Immature natural killer cell (primary cell): Measurements from ENCODE around the gene SSB. TPM values are rescaled to one million over a fixed set of nuclear protein-coding genes. Genes with fewer than 3 reads are reported as not detected.
"Not testable (repeated sequence)": the region's sequence is repeated elsewhere in the genome, so short reads cannot be mapped to it uniquely, and the experiment has no call there.

Experiments used
- DNase-seq, 3 donors: peaks; one replicate each; pipeline ENCODE4 v3.0.0; 2022; ENCODE audit warnings: mixed read lengths in 1 of 3
- H3K27ac Mint-ChIP-seq, 6 donors: one replicate each; pipeline ENCODE4 v1.8.0; 2020; ENCODE audit warnings: mixed read lengths in 6 of 6, mild to moderate bottlenecking in 5 of 6, inconsistent platforms in 4 of 6, moderate library complexity in 3 of 6
- H3K27me3 Mint-ChIP-seq, 3 donors: one replicate each; pipeline ENCODE4 v1.8.0; 2020 to 2021; ENCODE audit warnings: low read depth in 3 of 3, mild to moderate bottlenecking in 3 of 3, mixed read lengths in 3 of 3, moderate library complexity in 3 of 3, inconsistent platforms in 1 of 3
- H3K36me3 Mint-ChIP-seq, 3 donors: one replicate each; pipeline ENCODE4 v1.8.0; 2020; ENCODE audit warnings: mixed read lengths in 3 of 3, inconsistent platforms in 2 of 3, mild to moderate bottlenecking in 2 of 3
- H3K4me1 Mint-ChIP-seq, 2 donors: one replicate each; pipeline ENCODE4 v1.8.0; 2020; ENCODE audit warnings: inconsistent platforms in 2 of 2, mild to moderate bottlenecking in 2 of 2, mixed read lengths in 2 of 2, moderate library complexity in 1 of 2
- H3K4me3 Mint-ChIP-seq, 5 donors: one replicate each; pipeline ENCODE4 v1.8.0; 2020; ENCODE audit warnings: mild to moderate bottlenecking in 5 of 5, mixed read lengths in 5 of 5, inconsistent platforms in 3 of 5, moderate library complexity in 3 of 5
- H3K9me3 Mint-ChIP-seq, 6 donors: one replicate each; pipeline ENCODE4 v1.8.0; 2020; ENCODE audit warnings: mild to moderate bottlenecking in 6 of 6, mixed read lengths in 6 of 6, inconsistent platforms in 4 of 6, moderate library complexity in 3 of 6
- polyA plus RNA-seq, 3 donors: library from polyadenylated mRNA; unstranded; fragments of 300-500 nt; fragmentation: Illumina TruSeq; gene quantifications; one replicate each; pipeline ENCODE4 v1.2.3, GENCODE V29; 2021

Gene SSB
- polyA plus RNA-seq, 3 donors from 2014 or later: 67.1 to 115 (median 73.1) TPM

DNA sequence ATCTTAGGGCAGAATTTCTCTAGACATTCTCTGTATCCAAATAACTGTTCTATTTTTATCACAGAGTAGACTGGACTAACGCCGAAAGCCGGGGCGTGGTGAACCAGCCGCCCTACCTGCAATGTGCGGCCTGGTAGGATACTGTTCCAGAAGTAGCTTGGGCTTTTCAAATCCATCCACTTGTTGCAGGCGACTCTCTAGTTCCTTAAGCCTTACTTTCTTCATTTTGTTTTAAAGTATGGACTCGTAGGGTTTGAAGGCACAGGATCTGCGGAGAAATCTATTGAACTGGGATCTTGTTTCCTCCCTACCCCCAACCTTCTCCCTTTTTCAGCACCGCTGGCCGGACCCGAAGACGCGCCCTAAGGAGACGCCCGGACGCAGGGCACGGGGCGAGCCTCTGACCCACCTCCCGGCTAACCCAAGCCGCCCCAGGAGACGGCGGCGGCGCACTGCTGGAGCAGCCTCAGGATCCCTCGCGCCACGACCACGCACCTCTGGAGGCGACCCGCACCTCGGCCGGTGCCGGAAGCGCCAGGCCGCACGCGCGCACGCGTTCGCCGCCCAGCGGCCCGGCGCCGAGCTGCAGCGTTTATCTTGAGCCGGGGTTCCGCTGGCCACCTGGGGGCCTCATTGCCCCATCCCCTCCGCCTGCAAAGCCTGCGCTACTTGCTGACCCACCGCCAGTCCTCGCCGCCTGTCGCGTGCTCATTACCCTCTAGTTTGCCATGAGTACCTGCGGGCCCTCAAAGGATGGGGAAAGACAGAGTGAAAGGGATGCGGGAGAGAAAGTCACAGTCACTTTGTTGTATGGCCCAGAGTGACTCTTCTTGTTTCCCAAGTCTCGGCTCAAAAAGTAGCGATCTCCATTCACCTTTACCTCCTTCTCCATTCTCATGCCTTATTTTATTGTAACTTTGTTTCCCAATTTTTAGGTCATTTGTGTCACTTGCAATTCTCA, 26.0 kb downstream of the SSB start, which contains the start of gene METTL5:
TSS of gene METTL5 (minus strand) at position 533 of the 961 bp plus-strand sequence. CDS start at position 225, 308 bp downstream.
- Mint-ChIP-seq H3K4me1 (peaks cover 53 to 84% of the 10 kb centered on the region in 2 donors), H3K36me3 (peaks cover 0 to 3% (median 3%) of the 10 kb centered on the region in 3 donors), H3K27ac (peak within 1 kb of the TSS; percentile 86 to 91 (median 90)), H3K4me3 (peak within 1 kb of the TSS; percentile 86 to 96 (median 94)), H3K27me3 (peaks cover 5 to 10% (median 10%) of the 10 kb centered on the region in 3 donors), H3K9me3 (peaks cover 0 to 1% (median 0%) of the 10 kb centered on the region in 6 donors)
- DNase-seq: peak; percentile 77 to 79 (median 77)

DNA sequence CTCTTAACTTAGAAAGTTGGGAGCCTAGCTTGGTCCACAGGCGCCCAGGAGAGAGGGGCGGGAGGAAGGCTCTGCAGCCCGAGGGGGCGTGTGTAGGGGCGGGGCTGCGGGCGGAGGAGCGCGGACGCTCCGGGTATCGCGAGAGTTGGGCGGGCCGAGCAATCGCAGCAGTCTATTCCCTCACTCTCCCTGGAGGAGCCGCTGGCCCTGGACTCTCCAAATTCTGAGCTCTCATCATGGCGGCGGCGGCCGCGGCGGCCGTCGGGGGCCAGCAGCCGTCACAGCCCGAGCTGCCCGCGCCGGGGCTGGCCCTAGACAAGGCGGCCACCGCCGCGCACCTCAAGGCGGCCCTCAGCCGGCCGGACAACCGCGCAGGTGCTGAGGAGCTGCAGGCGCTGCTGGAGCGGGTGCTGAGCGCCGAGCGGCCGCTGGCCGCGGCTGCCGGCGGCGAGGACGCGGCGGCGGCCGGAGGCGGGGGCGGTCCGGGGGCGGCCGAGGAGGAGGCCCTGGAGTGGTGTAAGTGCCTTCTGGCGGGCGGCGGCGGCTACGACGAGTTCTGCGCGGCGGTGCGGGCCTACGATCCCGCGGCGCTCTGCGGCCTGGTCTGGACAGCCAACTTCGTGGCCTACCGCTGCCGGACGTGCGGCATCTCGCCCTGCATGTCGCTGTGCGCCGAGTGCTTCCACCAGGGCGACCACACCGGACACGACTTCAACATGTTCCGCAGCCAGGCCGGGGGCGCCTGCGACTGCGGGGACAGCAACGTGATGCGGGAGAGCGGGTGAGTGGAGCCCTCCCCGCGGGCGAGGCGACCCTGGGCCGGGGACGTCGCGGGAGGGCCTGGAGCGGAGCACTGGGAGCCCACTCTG, 28.8 kb downstream of the SSB start, which contains the start of gene UBR3:
TSS of gene UBR3 (plus strand) at position 183 of the 869 bp plus-strand sequence. CDS start at position 237, 54 bp downstream.
- Mint-ChIP-seq H3K9me3 (peaks cover 0 to 1% (median 0%) of the 10 kb centered on the region in 6 donors), H3K27ac (peak within 1 kb of the TSS; percentile 69 to 96 (median 90)), H3K36me3 (no peaks in the 10 kb centered on the region), H3K27me3 (peaks cover 5 to 11% (median 10%) of the 10 kb centered on the region in 3 donors), H3K4me1 (peaks cover 55 to 77% of the 10 kb centered on the region in 2 donors), H3K4me3 (peak within 1 kb of the TSS; percentile 88 to 98 (median 94))
- peak; percentile 89 to 92 (median 91) for DNase-seq

DNA sequence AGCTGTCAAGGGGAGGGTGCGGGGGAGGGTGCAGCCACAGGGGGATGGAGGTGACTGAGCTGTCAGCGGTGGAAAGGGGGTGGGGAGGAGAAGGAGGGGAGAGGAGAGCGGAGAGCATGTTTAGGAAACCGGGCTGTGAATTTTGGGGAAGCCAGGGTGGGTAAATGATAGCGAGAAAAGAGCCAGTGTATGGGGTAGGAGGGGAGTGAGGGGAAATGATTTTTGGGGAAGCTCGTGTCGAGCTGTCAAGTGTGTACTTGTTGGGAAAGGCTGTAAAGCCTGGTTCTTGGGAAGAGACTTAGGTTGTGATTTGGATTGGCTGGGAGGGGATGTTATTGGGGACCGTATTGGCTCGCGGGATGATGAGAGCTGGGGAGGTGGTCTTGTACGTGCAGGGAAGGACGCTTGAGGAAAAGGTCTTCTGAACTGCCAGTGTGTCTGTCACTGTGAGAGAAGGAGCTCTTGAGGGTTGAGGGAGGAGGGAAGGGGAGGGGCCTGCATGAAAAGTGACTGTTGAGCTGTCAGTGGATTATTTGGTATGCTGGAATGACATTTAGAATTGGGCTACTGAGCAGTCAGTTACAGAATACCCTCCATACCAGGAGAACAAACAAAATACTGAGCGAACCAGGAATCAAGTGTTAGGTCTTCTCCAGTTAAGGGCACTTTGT, 29.6 kb downstream of the SSB start:
- Mint-ChIP-seq H3K27me3 (peaks cover 5 to 11% (median 10%) of the 10 kb centered on the region in 3 donors), H3K4me1 (peaks cover 47 to 75% of the 10 kb centered on the region in 2 donors), H3K27ac (peak overlapping the region; percentile 69 to 96 (median 90)), H3K4me3 (peak overlapping the region; percentile 88 to 98 (median 94)), H3K9me3 (peaks cover 0 to 1% (median 0%) of the 10 kb centered on the region in 6 donors), H3K36me3 (no peaks in the 10 kb centered on the region)
- DNase-seq: peak; percentile 21 to 28 (median 25)

DNA sequence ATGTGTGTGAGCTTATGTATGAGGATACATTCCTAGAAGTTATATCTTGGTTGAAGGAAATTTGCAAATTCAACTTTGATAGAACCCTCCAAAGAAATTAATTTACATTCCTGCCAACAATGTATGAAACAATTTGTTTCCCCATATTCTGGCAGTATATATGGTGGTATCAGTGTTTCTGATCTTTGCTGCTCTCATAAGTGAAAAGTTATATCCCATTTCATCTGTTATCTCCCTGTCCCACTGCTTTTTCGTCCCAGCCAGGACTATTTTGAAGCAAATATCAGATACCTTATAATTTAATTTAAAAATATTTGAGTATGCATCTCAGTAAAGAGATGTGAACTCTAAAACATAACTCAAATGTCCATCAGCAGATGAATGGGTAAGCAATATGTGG, 35.7 kb downstream of the SSB start:
- Mint-ChIP-seq H3K4me1 (peaks cover 39 to 77% of the 10 kb centered on the region in 2 donors), H3K27me3 (peaks cover 0 to 4% (median 2%) of the 10 kb centered on the region in 3 donors), H3K36me3 (no peaks in the 10 kb centered on the region), H3K9me3 (no peaks in the 10 kb centered on the region), H3K4me3 (peak overlapping the region in 1 of 5 donors; percentile 17), H3K27ac (no peak overlapping the region)
- no peak for DNase-seq

DNA sequence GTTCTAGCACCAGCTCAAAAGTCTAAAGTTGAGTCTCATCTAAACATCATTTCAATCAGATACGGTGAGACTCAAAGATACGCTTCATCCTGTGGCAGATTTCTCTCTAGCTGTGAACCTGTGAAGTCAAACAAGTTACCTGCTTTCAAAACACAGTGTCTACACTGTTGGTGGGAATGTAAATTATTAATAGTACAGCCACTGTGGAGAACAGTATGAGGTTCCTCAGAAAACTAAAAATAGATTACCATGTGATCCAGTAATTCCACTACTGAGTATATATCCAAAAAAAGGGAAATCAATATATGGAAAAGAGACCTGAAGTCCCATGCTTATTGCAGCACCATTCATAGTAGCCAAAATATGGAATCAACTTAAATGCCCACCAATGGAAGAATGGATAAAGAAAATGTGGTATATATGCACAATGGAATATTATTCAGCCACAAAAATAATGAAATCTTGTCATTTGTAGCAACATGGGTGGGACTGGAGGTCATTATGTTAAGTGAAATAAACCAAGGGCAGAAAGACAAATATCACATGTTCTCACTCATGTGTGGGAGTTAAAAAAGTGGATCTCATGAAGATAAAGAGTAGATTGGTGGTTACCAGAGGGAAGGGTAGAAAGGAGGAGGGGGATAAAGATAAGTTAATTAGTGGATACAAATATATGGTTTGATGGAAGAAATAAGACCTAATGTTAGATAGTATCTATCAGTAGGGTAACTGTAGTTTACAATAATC, 40.2 kb downstream of the SSB start:
- DNase-seq: no peak
- Mint-ChIP-seq H3K9me3 (no peaks in the 10 kb centered on the region), H3K36me3 (peaks cover 0 to 4% (median 0%) of the 10 kb centered on the region in 3 donors), H3K4me1 (peaks cover 47 to 77% of the 10 kb centered on the region in 2 donors), H3K27ac (peak overlapping the region in 1 of 6 donors; percentile 18), H3K4me3 (no peak overlapping the region), H3K27me3 (peaks cover 0 to 4% (median 1%) of the 10 kb centered on the region in 3 donors)

DNA sequence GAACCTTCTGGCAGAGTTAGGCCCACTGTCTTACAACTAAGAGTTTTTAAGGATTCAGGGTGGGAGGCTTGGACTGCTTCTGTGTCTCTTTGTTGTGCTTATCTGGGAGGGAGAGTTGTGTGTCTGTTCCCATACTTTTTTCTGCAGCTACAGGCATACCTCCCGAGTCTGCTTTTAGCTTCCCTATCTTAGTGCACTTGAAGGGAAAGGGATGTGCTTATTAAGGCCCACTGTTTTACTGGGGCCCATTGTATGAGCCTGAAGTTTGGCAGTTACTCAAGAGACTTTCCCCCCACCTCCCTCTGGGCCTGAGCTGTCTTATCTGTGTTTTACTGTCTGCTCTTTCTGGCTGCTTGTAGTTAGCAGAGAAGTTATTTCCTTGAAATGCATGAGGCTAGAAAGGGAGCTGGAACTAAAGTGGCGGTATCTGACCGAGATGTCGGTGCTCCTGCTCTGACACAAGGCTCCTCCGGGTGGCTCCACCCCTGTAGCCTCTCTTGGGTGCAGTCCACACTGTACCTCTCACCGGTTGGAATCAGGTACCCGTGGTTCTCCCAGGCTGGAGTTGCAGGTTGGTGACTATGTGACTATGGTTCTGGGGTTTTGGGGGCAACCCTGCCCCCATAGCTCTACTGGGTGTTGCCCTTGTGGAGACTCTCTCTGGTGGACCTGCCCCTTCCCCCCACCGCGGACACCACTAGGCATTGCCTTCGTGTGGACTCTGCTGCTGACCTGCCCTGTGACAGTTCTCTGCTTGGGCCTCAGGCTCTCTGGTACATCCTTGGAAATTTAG, 41.5 kb downstream of the SSB start:
- Mint-ChIP-seq H3K36me3 (peaks cover 0 to 4% (median 0%) of the 10 kb centered on the region in 3 donors), H3K27ac (peak overlapping the region in 2 of 6 donors; percentile 2 to 8), H3K4me3 (no peak overlapping the region), H3K4me1 (peaks cover 46 to 72% of the 10 kb centered on the region in 2 donors), H3K9me3 (peaks cover 0 to 2% (median 0%) of the 10 kb centered on the region in 6 donors), H3K27me3 (peaks cover 0 to 4% (median 1%) of the 10 kb centered on the region in 3 donors)
- DNase-seq: no peak

DNA sequence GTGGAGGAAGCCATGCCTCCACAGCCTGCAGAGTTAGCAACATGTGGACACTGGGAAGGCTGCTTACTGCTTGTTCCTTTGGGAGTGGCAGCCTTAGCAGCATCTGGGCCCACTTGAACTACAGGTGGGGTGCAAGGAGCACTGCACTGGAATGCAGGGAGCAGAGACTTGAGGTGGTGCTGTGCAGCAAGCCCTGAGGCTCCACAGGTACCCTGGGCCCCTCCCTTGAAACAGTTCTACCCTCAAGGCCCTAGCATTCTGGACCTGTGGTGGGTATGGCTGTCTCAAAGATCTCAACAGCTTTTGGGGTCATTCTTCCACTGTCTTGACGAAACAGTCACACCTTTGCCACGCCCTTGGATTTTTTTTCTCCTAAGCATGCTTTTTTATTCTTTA, 42.1 kb downstream of the SSB start:
- peaks cover 0 to 4% (median 0%) of the 10 kb centered on the region in 3 donors for H3K36me3 Mint-ChIP-seq
- H3K9me3 Mint-ChIP-seq: peaks cover 0 to 2% (median 0%) of the 10 kb centered on the region in 6 donors
- no peak for DNase-seq
- peaks cover 0 to 3% (median 1%) of the 10 kb centered on the region in 3 donors for H3K27me3 Mint-ChIP-seq
- H3K4me3 Mint-ChIP-seq: no peak overlapping the region
- H3K27ac Mint-ChIP-seq: peak overlapping the region in 2 of 6 donors; percentile 8 to 17
- H3K4me1 Mint-ChIP-seq: peaks cover 44 to 75% of the 10 kb centered on the region in 2 donors

DNA sequence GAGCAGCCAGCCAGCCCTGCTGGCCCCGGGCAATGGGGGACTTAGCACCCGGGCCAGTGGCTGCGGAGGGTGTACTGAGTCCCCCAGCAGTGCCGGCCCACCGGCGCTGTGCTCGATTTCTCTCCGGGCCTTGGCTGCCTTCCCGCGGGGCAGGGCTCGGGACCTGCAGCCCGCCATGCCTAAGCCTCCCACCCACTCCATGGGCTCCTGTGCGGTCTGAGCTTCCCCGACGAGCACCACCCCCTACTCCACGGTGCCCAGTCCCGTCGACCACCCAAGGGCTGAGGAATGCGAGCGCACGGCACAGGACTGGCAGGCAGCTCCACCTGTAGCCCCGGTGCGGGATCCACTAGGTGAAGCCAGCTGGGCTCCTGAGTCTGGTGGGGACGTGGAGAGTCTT, 43.0 kb downstream of the SSB start:
- H3K9me3 Mint-ChIP-seq, H3K27me3 Mint-ChIP-seq, H3K4me3 Mint-ChIP-seq, H3K27ac Mint-ChIP-seq, DNase-seq, H3K36me3 Mint-ChIP-seq: not testable (repeated sequence)
- peaks cover 44 to 76% of the 10 kb centered on the region in 2 donors for H3K4me1 Mint-ChIP-seq

DNA sequence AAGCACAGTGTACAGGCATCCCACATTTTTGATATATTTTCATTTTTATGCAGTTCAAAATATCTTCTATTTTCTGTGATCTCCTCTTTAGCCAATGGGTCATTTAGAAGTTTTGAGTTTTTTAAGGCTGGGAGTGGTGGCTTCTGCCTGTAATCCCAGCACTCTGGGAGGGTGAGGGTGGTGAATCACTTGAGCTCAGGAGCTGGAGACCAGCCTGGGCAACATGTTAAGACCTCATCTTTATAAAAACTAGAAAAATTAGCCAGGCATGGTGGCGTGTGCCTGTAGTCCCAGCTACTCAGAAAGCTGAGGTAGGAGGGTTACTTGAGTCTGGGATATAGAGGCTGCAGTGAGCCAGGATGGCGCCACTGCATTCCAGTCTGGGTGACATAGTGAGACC, 46.3 kb downstream of the SSB start:
- Mint-ChIP-seq H3K9me3 (peaks cover 0 to 2% (median 0%) of the 10 kb centered on the region in 6 donors), H3K4me1 (peaks cover 39 to 67% of the 10 kb centered on the region in 2 donors), H3K4me3 (no peak overlapping the region), H3K27me3 (no peaks in the 10 kb centered on the region), H3K36me3 (peaks cover 3 to 9% (median 5%) of the 10 kb centered on the region in 3 donors), H3K27ac (peak overlapping the region in 2 of 6 donors; percentile 3 to 15)
- no peak for DNase-seq

DNA sequence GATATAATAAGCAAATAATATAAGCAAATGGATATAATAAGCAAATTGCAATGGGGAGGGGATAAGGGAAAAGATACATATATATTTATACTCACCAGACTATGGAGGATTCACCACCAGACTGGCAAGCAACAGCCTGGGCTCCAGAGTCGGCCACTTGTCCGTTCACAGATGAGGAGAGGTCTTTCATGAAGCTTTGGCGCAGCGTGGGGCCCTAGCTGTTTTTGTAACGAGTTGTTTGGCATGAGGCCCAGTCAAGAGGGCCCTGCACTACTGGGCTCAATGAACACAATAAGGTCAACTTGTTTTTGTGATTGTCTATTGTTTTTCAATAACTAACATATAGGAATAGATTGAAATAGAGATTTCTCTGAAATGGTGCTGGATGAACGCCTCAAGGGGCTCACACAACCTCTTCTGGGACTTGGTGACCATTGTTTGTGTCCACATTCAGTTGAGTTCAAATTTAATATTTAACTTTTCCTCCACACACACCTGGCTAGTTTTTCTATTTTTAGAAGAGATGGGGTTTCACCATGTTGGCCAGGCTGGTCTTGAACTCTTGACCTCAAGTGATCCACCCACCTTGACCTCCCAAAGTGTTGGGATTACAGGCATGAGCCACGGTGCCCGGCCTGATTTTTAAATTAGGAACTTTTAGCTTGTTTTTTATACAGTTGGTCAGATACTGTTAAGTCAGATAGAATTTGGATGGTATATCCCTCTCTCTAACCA, 50.5 kb downstream of the SSB start:
- H3K27me3 Mint-ChIP-seq, H3K36me3 Mint-ChIP-seq, DNase-seq, H3K27ac Mint-ChIP-seq, H3K9me3 Mint-ChIP-seq, H3K4me3 Mint-ChIP-seq: not testable (repeated sequence)
- peaks cover 34 to 60% of the 10 kb centered on the region in 2 donors for H3K4me1 Mint-ChIP-seq

DNA sequence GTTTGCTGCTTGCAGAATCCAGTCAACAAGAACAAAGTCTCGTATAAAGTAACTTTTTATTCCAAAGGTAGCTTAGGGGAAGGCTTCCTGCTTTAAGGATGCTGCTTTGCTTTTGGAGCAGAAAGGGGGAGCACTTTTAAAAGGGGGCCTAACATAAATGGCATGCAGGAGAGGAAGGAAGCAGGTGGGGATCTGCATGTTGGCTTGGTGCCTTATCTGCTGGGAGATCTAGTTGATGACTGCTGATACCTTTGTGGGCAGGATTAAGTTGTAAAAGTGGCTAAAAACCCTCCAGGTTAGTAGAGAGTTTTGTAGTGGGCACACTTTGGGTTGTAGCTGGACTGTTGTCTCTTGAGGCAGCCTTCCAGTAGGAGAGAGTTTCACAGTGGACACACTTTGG, 51.0 kb downstream of the SSB start:
- no peak overlapping the region for H3K27ac Mint-ChIP-seq
- H3K4me3 Mint-ChIP-seq: no peak overlapping the region
- H3K9me3 Mint-ChIP-seq: peaks cover 0 to 2% (median 0%) of the 10 kb centered on the region in 6 donors
- no peaks in the 10 kb centered on the region for H3K27me3 Mint-ChIP-seq
- peaks cover 5 to 6% (median 5%) of the 10 kb centered on the region in 3 donors for H3K36me3 Mint-ChIP-seq
- no peak for DNase-seq
- H3K4me1 Mint-ChIP-seq: peaks cover 31 to 57% of the 10 kb centered on the region in 2 donors
